ENCODE measurements around the gene NLRP2B. TPM values are rescaled to one million over a fixed set of nuclear protein-coding genes. Genes with fewer than 3 reads are reported as not detected.
"Not testable (repeated sequence)": the region's sequence is repeated elsewhere in the genome, so short reads cannot be mapped to it uniquely, and the experiment has no call there.

Gene NLRP2B
- not detected in 2 replicates for total RNA-seq

DNA sequence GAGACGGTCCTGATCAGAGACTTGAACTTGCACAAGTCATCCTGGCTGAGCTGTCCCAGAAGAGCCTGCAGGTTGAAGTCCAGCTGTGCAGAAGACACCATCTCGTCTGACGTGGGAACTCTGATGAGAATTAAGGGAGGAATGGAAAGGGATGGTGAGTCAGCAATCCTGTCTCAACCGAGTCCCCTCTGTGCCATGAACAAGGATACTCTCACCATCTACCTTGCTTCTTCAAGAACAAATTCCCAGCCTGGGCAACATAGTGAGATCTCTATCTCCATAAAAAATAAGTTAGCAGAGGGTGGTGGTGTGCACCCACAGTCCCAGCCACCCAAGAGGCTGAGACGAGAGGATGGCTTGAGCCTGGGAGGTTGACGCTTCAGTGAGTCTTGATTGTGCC lies at the start of gene NLRP2B:
Gene NLRP2B (minus strand): TSS at position 101 of the 400 bp plus-strand sequence.
- Mint-ChIP-seq H3K27ac (no peak within 1 kb of the TSS), H3K27me3 (no peaks in the 10 kb centered on the region), H3K9me3 (no peaks in the 10 kb centered on the region), H3K4me1 (no peaks in the 10 kb centered on the region), H3K36me3 (ENCODE audit: low read depth) (no peaks in the 10 kb centered on the region), H3K4me3 (no peak within 1 kb of the TSS)
- no peak for DNase-seq
- intact Hi-C loops (cut with micrococcal nuclease) = no loop called here

- intact Hi-C loops (cut with micrococcal nuclease); H3K4me3 Mint-ChIP-seq; H3K27me3 Mint-ChIP-seq; H3K4me1 Mint-ChIP-seq; H3K9me3 Mint-ChIP-seq; DNase-seq; H3K27ac Mint-ChIP-seq; H3K36me3 Mint-ChIP-seq (ENCODE audit: low read depth): not testable (repeated sequence)
These were observed 45.9 kb upstream of the NLRP2B start for GRCh38 chrX:57725995-57726394.

DNA sequence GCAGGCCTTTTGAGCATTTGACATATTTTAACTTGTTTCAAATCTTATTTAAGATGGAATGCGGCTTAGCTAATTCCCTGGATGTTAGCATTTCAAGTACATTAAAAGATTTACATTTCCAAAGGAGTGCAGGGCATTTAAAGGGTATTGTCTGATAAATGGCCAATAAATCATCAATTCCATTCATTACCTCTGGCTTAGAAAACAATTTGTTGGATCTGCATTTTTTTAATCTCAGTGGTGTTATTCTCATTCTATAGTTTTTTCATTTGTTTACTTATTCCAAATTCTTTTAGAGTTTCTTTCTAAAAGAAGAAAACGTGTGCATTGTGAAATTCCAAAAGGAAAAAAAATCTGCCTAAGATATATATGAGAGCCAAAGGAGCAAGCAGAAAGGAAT lies 1.3 kb upstream of the NLRP2B start:
- Mint-ChIP-seq H3K27me3 (no peaks in the 10 kb centered on the region), H3K9me3 (no peaks in the 10 kb centered on the region), H3K4me1 (no peaks in the 10 kb centered on the region), H3K36me3 (ENCODE audit: low read depth) (no peaks in the 10 kb centered on the region), H3K27ac (no peak overlapping the region), H3K4me3 (no peak overlapping the region)
- intact Hi-C loops (cut with micrococcal nuclease) = no loop called here
- DNase-seq = no peak

DNA sequence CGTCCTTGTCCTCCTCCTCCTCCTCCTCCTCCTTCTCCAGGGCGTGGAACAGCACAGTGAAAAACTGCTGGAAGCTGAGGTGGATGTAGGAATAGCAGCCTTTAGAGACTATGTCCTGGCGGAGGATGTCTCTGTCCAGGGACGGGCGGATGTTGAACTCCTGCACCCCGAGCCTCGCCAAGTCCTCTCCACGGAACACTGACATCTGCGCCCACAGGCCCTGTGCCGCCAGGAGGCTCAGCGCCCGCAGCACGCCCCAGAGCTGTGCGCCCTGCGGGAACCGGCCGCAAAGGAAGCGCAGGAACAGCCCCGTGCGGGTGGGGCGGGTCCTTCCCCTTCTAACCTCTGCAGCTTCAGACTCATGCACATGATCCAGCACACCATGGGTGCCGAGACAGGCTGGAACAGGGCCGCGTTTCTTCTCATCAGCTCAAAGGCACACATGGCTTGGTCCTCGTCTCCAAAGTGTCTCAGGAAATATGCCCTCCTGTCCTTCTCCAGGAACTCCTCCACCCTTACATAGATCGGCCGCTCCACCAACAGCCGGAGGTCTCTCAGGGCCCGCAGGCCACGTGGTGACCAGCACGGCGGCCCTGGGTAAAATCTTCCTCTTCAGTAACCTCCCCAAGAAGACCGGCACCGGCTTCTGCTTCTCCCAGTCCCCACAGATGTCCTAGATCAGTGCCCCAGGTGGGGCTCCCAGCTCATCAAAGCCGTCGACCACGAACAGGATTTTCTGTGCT lies 1.2 kb downstream of the NLRP2B start:
- no peaks in the 10 kb centered on the region for H3K9me3 Mint-ChIP-seq
- intact Hi-C loops (cut with micrococcal nuclease) = no loop called here
- no peaks in the 10 kb centered on the region for H3K27me3 Mint-ChIP-seq
- H3K4me3 Mint-ChIP-seq = no peak overlapping the region
- H3K27ac Mint-ChIP-seq = no peak overlapping the region
- no peaks in the 10 kb centered on the region for H3K36me3 Mint-ChIP-seq (ENCODE audit: low read depth)
- DNase-seq = no peak
- H3K4me1 Mint-ChIP-seq = no peaks in the 10 kb centered on the region

DNA sequence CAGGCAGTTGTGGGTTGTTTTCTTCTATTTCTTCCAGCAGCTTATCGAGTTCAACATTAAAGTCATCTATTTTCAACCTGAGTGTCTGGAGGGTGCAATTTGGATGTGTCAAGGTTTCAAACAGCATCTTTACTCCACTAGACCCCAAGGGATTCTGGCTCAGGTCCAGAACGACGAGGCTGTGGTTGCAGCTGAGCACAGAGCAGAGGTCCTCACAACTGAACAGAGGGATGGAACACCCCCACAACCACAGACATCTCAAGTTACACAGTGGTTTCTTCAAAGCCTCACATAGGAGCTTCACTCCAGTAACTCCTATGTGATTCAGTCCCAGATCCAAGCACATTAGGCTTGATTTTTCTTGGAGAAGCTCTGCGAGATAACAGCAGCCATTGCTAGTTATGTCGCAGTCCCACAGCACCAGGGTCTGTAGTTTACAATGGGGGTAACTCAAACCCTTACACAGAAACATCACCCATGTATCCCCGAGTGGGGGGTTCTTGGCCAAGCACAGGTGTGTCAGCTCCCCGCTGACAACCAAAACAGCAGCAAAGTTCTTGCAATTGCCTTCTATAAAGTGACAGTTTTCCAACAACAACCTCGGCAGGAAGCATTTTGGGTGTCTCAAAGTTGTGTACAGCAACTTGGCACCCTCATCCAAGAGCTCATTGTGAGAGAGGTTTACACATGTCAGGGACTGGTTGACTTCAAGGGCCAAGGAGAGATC lies 2.8 kb downstream of the NLRP2B start:
- DNase-seq = no peak
- H3K27me3 Mint-ChIP-seq = no peaks in the 10 kb centered on the region
- H3K4me1 Mint-ChIP-seq = no peaks in the 10 kb centered on the region
- no peak overlapping the region for H3K4me3 Mint-ChIP-seq
- H3K36me3 Mint-ChIP-seq (ENCODE audit: low read depth) = no peaks in the 10 kb centered on the region
- intact Hi-C loops (cut with micrococcal nuclease) = no loop called here
- no peak overlapping the region for H3K27ac Mint-ChIP-seq
- no peaks in the 10 kb centered on the region for H3K9me3 Mint-ChIP-seq

GRCh38 chrX:57675320-57675719 lies 4.7 kb downstream of the NLRP2B start:
- DNase-seq = no peak
- no peaks in the 10 kb centered on the region for H3K4me1 Mint-ChIP-seq
- no peaks in the 10 kb centered on the region for H3K27me3 Mint-ChIP-seq
- H3K9me3 Mint-ChIP-seq = no peaks in the 10 kb centered on the region
- H3K4me3 Mint-ChIP-seq = no peak overlapping the region
- no peaks in the 10 kb centered on the region for H3K36me3 Mint-ChIP-seq (ENCODE audit: low read depth)
- no peak overlapping the region for H3K27ac Mint-ChIP-seq
- intact Hi-C loops (cut with micrococcal nuclease) = no loop called here

- no peak overlapping the region for H3K27ac Mint-ChIP-seq
- H3K9me3 Mint-ChIP-seq = no peaks in the 10 kb centered on the region
- H3K27me3 Mint-ChIP-seq = no peaks in the 10 kb centered on the region
- H3K36me3 Mint-ChIP-seq (ENCODE audit: low read depth) = no peaks in the 10 kb centered on the region
- intact Hi-C loops (cut with micrococcal nuclease) = no loop called here
- no peaks in the 10 kb centered on the region for H3K4me1 Mint-ChIP-seq
- no peak overlapping the region for H3K4me3 Mint-ChIP-seq
- DNase-seq = no peak
These were observed 5.2 kb downstream of the NLRP2B start for GRCh38 chrX:57674861-57675260.

GRCh38 chrX:57669961-57670360 lies 10.1 kb downstream of the NLRP2B start:
- H3K4me1 Mint-ChIP-seq = no peaks in the 10 kb centered on the region
- H3K36me3 Mint-ChIP-seq (ENCODE audit: low read depth) = no peaks in the 10 kb centered on the region
- H3K27ac Mint-ChIP-seq = no peak overlapping the region
- DNase-seq = no peak
- H3K4me3 Mint-ChIP-seq = no peak overlapping the region
- intact Hi-C loops (cut with micrococcal nuclease) = no loop called here
- H3K9me3 Mint-ChIP-seq = no peaks in the 10 kb centered on the region
- H3K27me3 Mint-ChIP-seq = no peaks in the 10 kb centered on the region

- Mint-ChIP-seq H3K36me3 (ENCODE audit: low read depth) (no peaks in the 10 kb centered on the region), H3K9me3 (peaks cover 1% of the 10 kb centered on the region), H3K27ac (no peak overlapping the region), H3K27me3 (no peaks in the 10 kb centered on the region), H3K4me1 (no peaks in the 10 kb centered on the region), H3K4me3 (no peak overlapping the region)
- no peak for DNase-seq
- intact Hi-C loops (cut with micrococcal nuclease) = no loop called here
These were observed 13.1 kb downstream of the NLRP2B start for GRCh38 chrX:57667010-57667409.

DNA sequence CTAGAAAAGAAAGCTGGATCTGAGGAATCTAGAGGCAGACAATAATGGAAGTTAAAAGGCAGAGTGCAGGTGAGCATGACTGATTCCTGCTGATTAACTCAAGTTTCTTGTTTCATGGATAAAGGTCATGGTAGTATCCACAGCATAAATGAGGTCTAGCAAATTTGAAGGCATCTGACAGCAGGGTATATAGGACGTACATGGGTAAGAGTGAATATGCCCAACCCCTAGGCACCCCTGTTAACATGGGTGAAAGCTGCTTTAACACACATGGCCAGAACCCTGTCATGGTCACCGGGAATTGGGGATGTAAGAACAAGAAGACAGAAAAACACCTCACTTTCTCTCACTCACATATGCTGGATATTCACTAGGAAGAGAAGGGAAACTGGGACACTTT lies 25.0 kb downstream of the NLRP2B start:
- DNase-seq = no peak
- intact Hi-C loops (cut with micrococcal nuclease) = no loop called here
- H3K4me3 Mint-ChIP-seq = no peak overlapping the region
- no peaks in the 10 kb centered on the region for H3K27me3 Mint-ChIP-seq
- no peaks in the 10 kb centered on the region for H3K36me3 Mint-ChIP-seq (ENCODE audit: low read depth)
- H3K27ac Mint-ChIP-seq = no peak overlapping the region
- H3K4me1 Mint-ChIP-seq = no peaks in the 10 kb centered on the region
- H3K9me3 Mint-ChIP-seq = no peaks in the 10 kb centered on the region

- no peak for DNase-seq
- no peaks in the 10 kb centered on the region for H3K27me3 Mint-ChIP-seq
- no peak overlapping the region for H3K4me3 Mint-ChIP-seq
- H3K4me1 Mint-ChIP-seq = no peaks in the 10 kb centered on the region
- H3K36me3 Mint-ChIP-seq (ENCODE audit: low read depth) = no peaks in the 10 kb centered on the region
- H3K27ac Mint-ChIP-seq = no peak overlapping the region
- no peaks in the 10 kb centered on the region for H3K9me3 Mint-ChIP-seq
- intact Hi-C loops (cut with micrococcal nuclease) = no loop called here
These were observed 27.4 kb downstream of the NLRP2B start for GRCh38 chrX:57652705-57653104.

DNA sequence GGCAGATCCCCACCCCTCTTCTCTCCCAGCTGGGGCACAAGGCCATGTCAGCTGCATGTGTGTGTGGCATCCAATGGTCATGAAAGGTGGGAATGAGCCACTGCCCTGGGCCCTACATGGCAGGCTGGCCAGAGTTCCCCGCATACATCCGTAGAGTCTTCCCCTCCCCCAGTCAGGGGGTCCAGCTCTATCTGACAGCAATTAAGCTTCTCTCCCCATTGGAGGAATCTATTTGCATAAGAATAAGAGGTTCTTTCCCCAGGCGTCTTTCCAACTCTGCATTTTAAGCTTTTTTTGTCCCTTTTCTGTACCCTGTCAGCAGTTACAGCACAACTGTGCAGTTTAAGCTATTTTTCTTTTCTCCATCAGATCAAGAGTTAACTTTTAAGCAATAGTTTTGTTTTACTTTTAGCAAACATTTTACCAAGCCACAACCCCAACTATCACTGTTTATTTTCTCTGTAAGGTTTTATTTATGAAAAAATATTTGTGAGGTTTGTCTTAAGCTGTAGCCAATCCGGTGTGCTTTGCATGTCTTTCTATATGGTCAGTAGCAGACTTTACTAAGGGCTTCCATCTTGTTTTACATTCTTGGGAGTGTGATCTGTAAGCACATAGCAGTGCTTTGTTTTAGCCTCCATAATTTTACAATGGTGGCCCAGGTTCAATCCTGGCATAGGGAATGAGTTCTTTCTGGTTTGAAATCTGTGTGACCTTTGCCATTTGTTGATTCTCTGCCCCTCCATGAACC lies 28.7 kb downstream of the NLRP2B start:
- no peaks in the 10 kb centered on the region for H3K36me3 Mint-ChIP-seq (ENCODE audit: low read depth)
- intact Hi-C loops (cut with micrococcal nuclease) = no loop called here
- DNase-seq = no peak
- no peak overlapping the region for H3K4me3 Mint-ChIP-seq
- H3K27me3 Mint-ChIP-seq = no peaks in the 10 kb centered on the region
- H3K27ac Mint-ChIP-seq = no peak overlapping the region
- no peaks in the 10 kb centered on the region for H3K9me3 Mint-ChIP-seq
- H3K4me1 Mint-ChIP-seq = no peaks in the 10 kb centered on the region

DNA sequence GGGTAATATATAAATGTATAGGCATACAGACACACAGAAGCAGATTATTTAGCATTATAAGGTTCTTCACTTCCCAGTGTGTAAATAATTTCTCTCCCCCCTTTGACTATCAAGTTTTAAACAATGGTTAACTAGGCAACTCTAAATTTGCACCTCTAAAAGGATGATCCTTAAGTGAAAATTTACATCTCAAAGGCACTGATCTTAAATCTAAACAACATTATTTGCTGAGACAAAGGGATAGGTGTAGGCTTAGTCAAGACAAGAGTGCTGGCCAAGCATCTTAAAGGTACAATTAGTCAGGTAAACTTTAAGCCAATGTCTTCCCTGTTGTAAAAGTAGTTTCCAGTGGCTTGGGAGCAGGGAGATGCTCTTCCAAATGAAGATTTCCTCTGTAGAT lies 33.0 kb downstream of the NLRP2B start:
- Mint-ChIP-seq H3K27ac (no peak overlapping the region), H3K4me1 (no peaks in the 10 kb centered on the region), H3K36me3 (ENCODE audit: low read depth) (no peaks in the 10 kb centered on the region), H3K4me3 (no peak overlapping the region), H3K27me3 (no peaks in the 10 kb centered on the region), H3K9me3 (no peaks in the 10 kb centered on the region)
- intact Hi-C loops (cut with micrococcal nuclease) = no loop called here
- DNase-seq = no peak

- intact Hi-C loops (cut with micrococcal nuclease) = no loop called here
- H3K27me3 Mint-ChIP-seq = no peaks in the 10 kb centered on the region
- H3K4me3 Mint-ChIP-seq = no peak overlapping the region
- DNase-seq = no peak
- no peaks in the 10 kb centered on the region for H3K9me3 Mint-ChIP-seq
- H3K36me3 Mint-ChIP-seq (ENCODE audit: low read depth) = no peaks in the 10 kb centered on the region
- no peaks in the 10 kb centered on the region for H3K4me1 Mint-ChIP-seq
- no peak overlapping the region for H3K27ac Mint-ChIP-seq
These were observed 36.4 kb downstream of the NLRP2B start for GRCh38 chrX:57643698-57644097.
